GM19452 (cell line): ENCODE measurements around the gene OR2V1.
"Not testable (repeated sequence)": the region's sequence is repeated elsewhere in the genome, so short reads cannot be mapped to it uniquely, and the experiment has no call there.

Experiments used
- ATAC-seq: cut with Tn5 transposase; IDR thresholded peaks from one replicate; pipeline ENCODE4 v1.9.1; 2021; ENCODE audit not compliant: unreplicated experiment

Gene OR2V1

GRCh38 chr5:181130832-181131496 lies at the start of gene OR2V1:
TSS of gene OR2V1 (minus strand) at chr5:181131169. CDS start at chr5:181125304, 5,865 bp downstream.
- ATAC-seq, result no peak

GRCh38 chr5:181177559-181177958 lies 46.6 kb upstream of the OR2V1 start:
- ATAC-seq, result not testable (repeated sequence)

GRCh38 chr5:181176254-181176952 lies 45.4 kb upstream of the OR2V1 start:
- ATAC-seq, result no peak

GRCh38 chr5:181173420-181174342 lies 42.7 kb upstream of the OR2V1 start:
- peak; percentile 60 for ATAC-seq

GRCh38 chr5:181173027-181173419 lies 42.1 kb upstream of the OR2V1 start:
- peak; percentile 34 for ATAC-seq

GRCh38 chr5:181171782-181172181 lies 40.8 kb upstream of the OR2V1 start:
- ATAC-seq, result no peak

- ATAC-seq, result no peak
These were observed 40.0 kb upstream of the OR2V1 start for GRCh38 chr5:181170996-181171395.

GRCh38 chr5:181170237-181170825 lies 39.4 kb upstream of the OR2V1 start:
- ATAC-seq, result no peak

- ATAC-seq, result not testable (repeated sequence)
These were observed 38.7 kb upstream of the OR2V1 start for GRCh38 chr5:181169459-181170236.

- ATAC-seq, result no peak
These were observed 37.7 kb upstream of the OR2V1 start for GRCh38 chr5:181168595-181169118.

GRCh38 chr5:181167814-181168488 lies 37.0 kb upstream of the OR2V1 start:
- no peak for ATAC-seq

- ATAC-seq, result no peak
These were observed 36.1 kb upstream of the OR2V1 start for GRCh38 chr5:181166812-181167733.

GRCh38 chr5:181164076-181164952 lies 33.3 kb upstream of the OR2V1 start:
- no peak for ATAC-seq

GRCh38 chr5:181163487-181164075 lies 32.6 kb upstream of the OR2V1 start:
- no peak for ATAC-seq

GRCh38 chr5:181161534-181162175 lies 30.7 kb upstream of the OR2V1 start:
- ATAC-seq, result no peak

- not testable (repeated sequence) for ATAC-seq
These were observed 30.0 kb upstream of the OR2V1 start for GRCh38 chr5:181160755-181161533.
